Left cardiac atrium (tissue), 4 donors: Measurements from ENCODE around the gene SLC4A7. TPM values are rescaled to one million over a fixed set of nuclear protein-coding genes. Genes with fewer than 3 reads are reported as not detected.
"Not testable (repeated sequence)": the region's sequence is repeated elsewhere in the genome, so short reads cannot be mapped to it uniquely, and the experiment has no call there.

Experiments
- ATAC-seq, 2 donors: fragments of 200-7000 bp; cut with Tn5 transposase; one replicate each; pipeline ENCODE4 v1.9.1; 2020; ENCODE audit warnings: mild to moderate bottlenecking in 2 of 2, moderate library complexity in 2 of 2
- DNase-seq: peaks from one replicate; pipeline ENCODE4 v3.0.0-alpha.2; 2020
- intact Hi-C, 2 donors: fragments of 100-400 bp; cut with DNase I; formaldehyde crosslinking; loops; one replicate each; pipeline versions ENCODE4 v1.14.1 to v1.15.1; 2022 to 2023
- total RNA-seq, 2 donors: library from RNA; stranded (reverse); fragmentation: NEBNext Ultra II Directional; extraction: Animal tissue kit (Norgen Biotek cat#: 25700); gene quantifications; one replicate each; pipeline ENCODE4 v1.2.1, GENCODE V29; 2021
- donor health status: DM: no; HTN: yes; CAD: no.
- donor health status: DM: no; HTN: yes; CAD: no; lungs with severe emphysema.
- donor health status: DM: yes; HTN: yes; CAD: no.
- donor health status: Dilated cardiomyopathy.

Gene SLC4A7
- total RNA-seq, 2 donors from 2014 or later: 17.1 to 23.7 TPM

- ATAC-seq (no peak), DNase-seq (no peak)
- intact Hi-C loops: no loop called here
Measured at GRCh38 chr3:27345045-27345444, 139.1 kb downstream of the SLC4A7 start.

DNA sequence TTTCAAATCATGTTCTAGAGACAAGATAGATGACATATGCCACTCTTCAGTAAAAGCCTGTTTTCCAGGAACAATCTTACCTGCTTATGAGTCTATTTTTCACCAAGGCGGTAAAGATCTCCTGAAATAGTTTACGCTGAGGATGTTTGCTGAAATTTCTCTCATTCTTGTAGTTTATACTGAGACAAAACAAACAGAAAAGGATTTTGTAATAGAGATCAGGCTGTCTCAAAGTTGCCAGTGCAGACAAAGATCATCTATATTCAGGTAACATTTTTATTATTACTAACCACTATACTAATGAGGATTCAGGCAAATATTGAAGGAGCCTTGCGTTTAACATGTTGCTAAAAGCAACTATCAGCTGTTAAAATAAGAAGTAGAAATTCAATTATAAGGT is 140.0 kb downstream of the SLC4A7 start:
- DNase-seq (no peak), ATAC-seq (no peak)
- intact Hi-C loops: no loop called here

GRCh38 chr3:27342267-27342666 is 141.9 kb downstream of the SLC4A7 start:
- no peak for DNase-seq
- no peak for ATAC-seq
- intact Hi-C loops: no loop called here

DNA sequence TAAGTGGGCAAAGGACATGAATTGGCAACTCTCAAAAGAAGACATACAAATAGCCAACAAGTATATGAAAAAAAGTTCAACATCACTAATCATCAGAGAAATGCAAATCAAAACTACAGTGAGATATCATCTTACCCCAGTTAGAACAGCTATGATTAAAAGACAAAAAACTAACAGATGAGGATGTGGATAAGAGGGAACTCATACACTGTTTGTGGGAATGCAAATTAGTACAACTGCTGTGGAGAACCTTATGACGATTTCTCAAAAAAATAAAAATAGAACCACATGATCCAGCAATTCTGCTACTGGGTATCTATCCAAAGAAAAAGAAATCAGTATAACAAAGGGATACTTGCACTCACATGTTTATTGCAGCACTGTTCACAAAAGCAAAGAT is 143.7 kb downstream of the SLC4A7 start:
- ATAC-seq: no peak
- intact Hi-C loops: no loop called here
- no peak for DNase-seq

DNA sequence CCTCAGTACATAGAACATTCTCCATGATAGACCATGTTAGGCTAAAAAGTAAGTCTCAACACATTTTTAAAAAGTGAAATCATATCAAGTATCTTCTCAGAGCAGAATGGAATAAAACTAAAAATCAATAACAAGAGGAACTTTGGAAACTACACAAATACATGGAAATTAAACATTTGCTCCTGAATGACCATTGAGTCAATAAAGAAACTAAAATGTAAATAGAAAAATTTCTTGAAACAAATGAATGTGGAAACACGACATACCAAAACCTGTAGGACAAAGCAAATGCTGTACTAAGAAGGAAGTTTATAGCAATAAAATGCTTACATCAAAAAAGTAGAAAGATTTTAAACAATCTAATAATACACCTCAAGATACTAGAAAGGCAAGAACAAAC is 148.6 kb downstream of the SLC4A7 start:
- ATAC-seq (no peak), DNase-seq (no peak)
- intact Hi-C loops: no loop called here

DNA sequence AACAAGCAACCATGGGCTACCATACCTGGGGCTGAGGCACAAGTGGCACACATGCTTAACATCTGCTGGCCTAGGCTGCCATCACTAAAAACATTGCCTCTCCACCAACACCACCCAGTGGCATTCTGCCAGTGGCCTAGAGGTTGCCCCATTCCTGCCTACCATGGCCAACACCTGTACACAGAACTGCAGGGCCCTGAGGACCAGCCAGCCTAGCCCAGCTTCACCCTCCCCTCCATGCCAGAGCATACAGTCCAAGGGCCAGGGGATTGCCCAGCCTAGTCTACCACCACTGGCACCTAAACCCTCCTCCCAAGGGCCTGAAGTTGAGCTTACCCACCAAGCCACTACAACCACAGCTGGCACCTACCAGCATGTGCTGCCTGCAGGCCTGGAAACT is 150.3 kb downstream of the SLC4A7 start:
- ATAC-seq: no peak
- intact Hi-C loops: no loop called here

DNA sequence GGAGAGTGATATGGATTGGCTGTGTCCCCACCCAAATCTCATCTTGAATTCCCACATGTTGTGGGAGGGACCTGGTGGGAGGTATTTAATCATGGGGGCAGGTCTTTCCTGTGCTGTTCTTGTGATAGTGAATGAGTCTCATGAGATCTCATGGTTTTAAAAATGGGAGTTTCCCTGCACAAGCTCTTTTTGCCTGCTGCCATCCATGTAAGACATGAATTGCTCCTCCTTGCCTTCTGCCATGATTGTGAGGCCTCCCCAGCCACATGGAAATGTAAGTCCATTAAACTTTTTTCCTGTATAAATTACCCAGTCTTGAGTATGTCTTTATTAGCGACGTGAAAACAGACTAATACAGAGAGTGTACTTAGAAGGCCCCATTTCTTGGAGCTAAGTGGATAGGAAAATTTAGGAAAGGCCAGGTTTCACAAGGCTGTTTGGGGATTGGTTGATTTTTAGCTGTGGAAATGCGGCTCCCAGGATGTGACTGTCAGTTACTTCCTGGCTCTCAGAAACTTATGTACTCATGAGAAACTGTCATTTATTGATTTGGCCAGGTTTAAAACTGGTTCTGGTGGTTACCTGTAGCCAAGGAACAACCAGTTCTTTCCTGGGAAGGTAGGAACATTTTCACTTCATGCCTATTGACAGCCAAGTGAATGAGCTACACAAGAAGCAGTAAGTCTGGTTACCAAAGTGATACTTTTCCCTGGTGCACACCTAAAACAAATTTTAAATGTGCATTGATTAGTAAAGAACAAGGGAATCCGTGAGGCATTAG is 155.0 kb downstream of the SLC4A7 start:
- intact Hi-C loops, ATAC-seq, DNase-seq: not testable (repeated sequence)

More for the DNA sequence above, 150.3 kb downstream of the SLC4A7 start:
- DNase-seq: no peak

DNA sequence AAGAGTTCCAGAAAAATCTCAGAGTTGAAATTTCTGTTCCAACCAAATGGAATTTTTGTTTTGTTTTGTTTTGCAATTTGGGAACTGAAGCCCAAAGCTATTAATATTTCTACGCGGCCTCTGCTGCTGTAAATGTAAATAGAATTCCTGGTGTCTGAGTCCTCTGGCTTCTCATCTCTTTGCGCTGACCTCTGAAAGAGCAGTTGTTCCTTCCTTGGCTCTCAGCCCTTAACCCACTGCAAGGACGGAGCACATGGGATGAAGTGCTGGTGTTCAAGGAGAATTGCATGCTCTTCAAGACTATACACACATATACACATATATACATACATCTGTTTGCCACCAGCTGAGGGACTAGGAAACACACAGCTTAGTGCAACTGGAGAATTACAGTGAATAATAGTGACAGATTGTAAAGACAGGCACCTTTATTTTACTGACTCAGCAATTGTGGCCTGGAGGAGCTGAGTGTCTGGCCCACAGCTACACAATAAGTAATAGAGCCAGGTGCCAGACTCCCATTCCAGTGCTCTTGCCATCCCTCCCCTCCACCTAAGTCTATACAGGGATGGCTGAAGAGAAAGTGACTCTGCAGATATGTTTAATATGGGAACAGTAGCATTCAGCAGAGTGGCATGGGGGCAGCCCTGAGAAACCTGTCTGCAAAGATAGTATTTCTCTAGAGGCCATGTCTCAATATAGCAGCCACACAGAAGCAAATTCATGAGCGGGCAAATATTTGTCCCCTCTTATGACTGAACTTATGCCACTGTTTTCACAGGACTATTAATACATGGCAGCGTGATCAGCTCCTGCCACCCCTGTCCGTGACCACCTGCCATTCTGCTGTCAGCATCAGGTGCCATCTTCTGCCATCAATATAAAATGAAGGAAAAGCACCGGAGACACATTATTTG is 157.3 kb downstream of the SLC4A7 start:
- DNase-seq (peak; percentile 28), ATAC-seq (peak; percentile 83 to 89)
- intact Hi-C loops: no loop called here

DNA sequence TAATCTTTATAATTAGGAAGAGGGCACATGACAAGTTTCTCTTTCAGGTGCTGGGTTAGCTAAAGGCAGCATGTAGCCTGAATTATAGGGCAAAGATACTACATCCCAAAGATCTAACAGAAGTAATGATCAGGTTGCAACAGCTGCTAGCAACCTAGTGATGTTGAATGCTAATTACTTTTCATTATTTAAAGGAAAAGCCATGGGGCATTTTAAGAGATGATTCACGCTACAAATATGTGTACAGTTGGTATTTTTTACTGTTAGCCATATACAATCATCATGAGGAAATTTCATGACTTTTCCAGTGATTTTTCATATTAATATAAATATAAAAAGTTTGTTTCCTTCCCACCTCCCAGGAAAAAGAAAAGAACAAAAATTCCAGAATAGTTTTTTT is 158.0 kb downstream of the SLC4A7 start:
- no peak for ATAC-seq
- intact Hi-C loops: no loop called here
- no peak for DNase-seq

DNA sequence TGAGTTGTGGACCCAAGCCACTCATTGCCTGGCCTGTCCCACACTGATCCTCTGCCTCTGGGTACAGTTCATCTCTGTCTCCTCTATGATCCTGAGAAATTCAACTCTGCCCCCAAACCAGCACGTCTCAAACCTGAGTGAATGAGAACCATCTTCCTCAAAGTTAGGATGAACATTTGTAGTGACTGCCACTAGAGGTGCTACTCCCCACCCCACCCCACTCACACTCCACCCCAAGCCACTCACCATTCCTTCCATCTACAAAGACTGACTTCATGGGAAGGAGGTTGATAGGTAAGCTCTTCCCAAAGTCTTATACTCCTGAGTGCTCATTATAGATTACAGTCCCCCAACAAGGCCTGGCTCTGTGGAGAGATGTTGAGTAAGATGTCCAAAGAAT is 158.8 kb downstream of the SLC4A7 start:
- no peak for ATAC-seq
- intact Hi-C loops: no loop called here

DNA sequence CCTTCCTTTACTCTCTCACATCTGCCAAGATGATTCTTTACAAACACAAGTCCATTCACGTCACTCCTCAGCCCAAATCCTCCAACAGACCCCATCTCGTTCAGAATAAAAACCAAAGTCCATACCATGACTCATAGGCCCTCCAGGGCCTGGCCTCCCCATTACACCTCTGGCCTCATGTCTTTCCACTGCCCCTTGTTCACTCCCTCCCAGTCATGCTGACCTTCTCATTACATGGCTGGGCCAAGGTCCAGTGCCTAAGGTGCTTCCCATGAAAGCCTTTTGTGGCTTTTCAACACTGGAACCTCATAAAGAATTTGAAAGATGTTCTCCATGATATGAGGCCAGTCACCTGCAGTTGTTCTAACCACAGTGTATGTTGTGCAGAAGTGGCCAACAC is 159.5 kb downstream of the SLC4A7 start:
- DNase-seq (no peak), ATAC-seq (no peak)
- intact Hi-C loops: no loop called here

More for the DNA sequence above, 158.8 kb downstream of the SLC4A7 start:
- no peak for DNase-seq

GRCh38 chr3:27323087-27323570 is 161.1 kb downstream of the SLC4A7 start:
- intact Hi-C loops: no loop called here
- DNase-seq (no peak), ATAC-seq (no peak)

Other genes with a start within 250 kb of the SLC4A7 start
- 1 to 10 TPM; 5.1 to 6.1 TPM for gene NEK10, start 115.0 kb downstream of the SLC4A7 start, total RNA-seq
- under 1 TPM; 0.39 to 0.74 TPM for gene EOMES, start 237.9 kb upstream of the SLC4A7 start, total RNA-seq